Measurements from ENCODE around the gene RNF166. TPM values are rescaled to one million over a fixed set of nuclear protein-coding genes. Genes with fewer than 3 reads are reported as not detected.

RNF166 gene
- total RNA-seq, 2 experiments from 2014 or later = 334 to 355 TPM

DNA sequence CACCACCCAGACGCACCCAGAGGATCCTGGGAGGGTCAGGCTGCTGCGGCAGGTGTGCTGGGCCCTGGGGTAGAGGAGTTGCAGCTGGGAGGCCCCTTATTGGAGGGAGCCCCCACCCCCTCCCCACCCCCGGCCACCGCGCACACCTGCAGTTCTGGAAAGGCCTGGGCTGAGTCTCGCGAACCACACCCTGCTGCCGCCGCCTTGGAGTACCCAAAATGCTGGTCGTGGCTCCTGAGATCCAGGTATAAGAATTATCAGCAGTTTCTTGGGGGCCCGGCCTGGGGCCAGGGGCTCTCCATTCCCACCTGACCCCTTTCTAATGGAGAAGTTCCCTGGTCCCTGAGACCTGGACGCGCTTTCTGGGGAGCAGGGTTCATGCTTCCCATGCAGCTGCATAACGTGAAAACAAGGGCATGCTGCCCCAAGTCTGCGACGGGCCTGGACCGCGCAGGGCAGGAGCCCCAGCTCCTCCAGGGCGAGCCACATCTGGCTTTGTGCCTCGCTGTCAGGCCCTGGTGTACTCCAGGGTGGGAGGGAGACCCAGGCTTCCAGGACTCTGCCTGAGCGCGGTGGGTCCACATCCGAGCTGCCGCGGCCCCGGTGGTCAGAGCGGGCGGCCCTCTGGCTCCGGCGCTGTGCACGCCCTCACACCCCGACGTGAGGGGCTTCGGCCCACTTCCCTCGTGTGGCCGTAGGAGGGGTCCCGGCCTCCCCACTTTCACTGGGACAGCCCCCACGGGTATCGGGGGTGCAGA lies 12.6 kb downstream of the RNF166 start:
- peak in 2 of 14 experiments; percentile 22 to 27 for DNase-seq

DNA sequence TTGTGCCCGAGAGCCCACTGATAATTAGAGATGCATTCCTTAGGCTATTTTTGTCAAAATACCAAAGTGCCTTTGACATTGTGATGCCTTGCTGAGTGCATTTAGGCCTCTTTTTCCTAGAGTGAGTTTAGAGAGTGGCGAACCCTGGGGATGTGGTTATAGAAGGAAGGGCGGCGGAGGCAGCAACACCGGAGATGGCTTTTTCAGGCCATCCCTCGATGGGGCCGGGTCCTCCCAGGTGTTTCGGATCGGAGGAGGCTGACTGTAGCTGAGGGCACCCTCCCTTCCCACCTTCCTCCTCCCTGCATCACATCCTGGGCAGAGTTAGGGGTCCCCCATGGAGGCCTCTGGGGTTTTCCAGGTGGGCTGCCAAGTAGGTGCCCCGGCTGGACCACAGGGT lies 13.3 kb downstream of the RNF166 start:
- H3K4me3 Mint-ChIP-seq = peak overlapping the region; percentile 50
- no peaks in the 10 kb centered on the region for H3K9me3 ChIP-seq (ENCODE audit: control insufficient read depth in 1 of 2, insufficient read depth in 1 of 2, low read length in 2 of 2)
- ATAC-seq (ENCODE audit: poor library complexity) (peak; percentile 61), DNase-seq (peak in 5 of 14 experiments; percentile 32 to 65 (median 40))
- H3K4me3 ChIP-seq (ENCODE audit: low read length) = peak overlapping the region; percentile 21
- H3K27me3 Mint-ChIP-seq = no peaks in the 10 kb centered on the region
- ChIA-PET POLR2A (interaction anchor here (1.2 to 3.7 kb wide), 4 partner anchors 10 to 89 kb away, joined by 3 to 37 read pairs (median 5); partner anchors contain the start of genes CTU2 and RNF166), CTCF (no interaction called here)
- peaks cover 15% of the 10 kb centered on the region for H3K36me3 Mint-ChIP-seq (ENCODE audit: low read depth)
- peak overlapping the region; percentile 37 to 64 for H3K27ac ChIP-seq (ENCODE audit: low read depth in 1 of 2, low read length in 2 of 2)
- TF ChIP-seq, protein P1, sequence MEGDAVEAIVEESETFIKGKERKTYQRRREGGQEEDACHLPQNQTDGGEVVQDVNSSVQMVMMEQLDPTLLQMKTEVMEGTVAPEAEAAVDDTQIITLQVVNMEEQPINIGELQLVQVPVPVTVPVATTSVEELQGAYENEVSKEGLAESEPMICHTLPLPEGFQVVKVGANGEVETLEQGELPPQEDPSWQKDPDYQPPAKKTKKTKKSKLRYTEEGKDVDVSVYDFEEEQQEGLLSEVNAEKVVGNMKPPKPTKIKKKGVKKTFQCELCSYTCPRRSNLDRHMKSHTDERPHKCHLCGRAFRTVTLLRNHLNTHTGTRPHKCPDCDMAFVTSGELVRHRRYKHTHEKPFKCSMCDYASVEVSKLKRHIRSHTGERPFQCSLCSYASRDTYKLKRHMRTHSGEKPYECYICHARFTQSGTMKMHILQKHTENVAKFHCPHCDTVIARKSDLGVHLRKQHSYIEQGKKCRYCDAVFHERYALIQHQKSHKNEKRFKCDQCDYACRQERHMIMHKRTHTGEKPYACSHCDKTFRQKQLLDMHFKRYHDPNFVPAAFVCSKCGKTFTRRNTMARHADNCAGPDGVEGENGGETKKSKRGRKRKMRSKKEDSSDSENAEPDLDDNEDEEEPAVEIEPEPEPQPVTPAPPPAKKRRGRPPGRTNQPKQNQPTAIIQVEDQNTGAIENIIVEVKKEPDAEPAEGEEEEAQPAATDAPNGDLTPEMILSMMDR (IDR thresholded peaks at IDR 0.05) = no peak
- peaks cover 31% of the 10 kb centered on the region for H3K36me3 ChIP-seq (ENCODE audit: insufficient read depth, low read length)
- peaks cover 55% of the 10 kb centered on the region for H3K4me1 Mint-ChIP-seq (ENCODE audit: low read depth)
- H3K27ac Mint-ChIP-seq = peak overlapping the region; percentile 87
- intact Hi-C loops (cut with DNase I, micrococcal nuclease) = no loop called here
- H3K27me3 ChIP-seq (ENCODE audit: control insufficient read depth in 1 of 2, insufficient read depth in 2 of 2, low read length in 2 of 2) = no peaks in the 10 kb centered on the region
- H3K4me1 ChIP-seq (ENCODE audit: insufficient read depth, low read length) = peaks cover 91% of the 10 kb centered on the region
- H3K9me3 Mint-ChIP-seq = no peaks in the 10 kb centered on the region

More for the DNA sequence above, 12.6 kb downstream of the RNF166 start:
- TF ChIP-seq, protein P1 (IDR thresholded peaks at IDR 0.05) = no peak
- peaks cover 22% of the 10 kb centered on the region for H3K36me3 Mint-ChIP-seq (ENCODE audit: low read depth)
- H3K4me1 ChIP-seq (ENCODE audit: insufficient read depth, low read length) = peaks cover 92% of the 10 kb centered on the region
- H3K27ac ChIP-seq (ENCODE audit: low read depth in 1 of 2, low read length in 2 of 2) = peak overlapping the region; percentile 53 to 64
- H3K27me3 ChIP-seq (ENCODE audit: control insufficient read depth in 1 of 2, insufficient read depth in 2 of 2, low read length in 2 of 2) = no peaks in the 10 kb centered on the region
- no peaks in the 10 kb centered on the region for H3K9me3 ChIP-seq (ENCODE audit: control insufficient read depth in 1 of 2, insufficient read depth in 1 of 2, low read length in 2 of 2)
- CTCF ChIA-PET = interaction anchor here (1.5 kb wide), 1 partner anchor 8 kb away, joined by 5 read pairs; no protein-coding TSS in a partner anchor
- no peaks in the 10 kb centered on the region for H3K9me3 Mint-ChIP-seq
- no peak overlapping the region for H3K4me3 ChIP-seq (ENCODE audit: low read length)
- peak overlapping the region; percentile 87 for H3K27ac Mint-ChIP-seq
- no peaks in the 10 kb centered on the region for H3K27me3 Mint-ChIP-seq
- POLR2A ChIA-PET = interaction anchor here (3.7 kb wide), 1 partner anchor 9 kb away, joined by 37 read pairs; no protein-coding TSS in a partner anchor
- ATAC-seq (ENCODE audit: poor library complexity) = no peak
- no peak overlapping the region for H3K4me3 Mint-ChIP-seq
- peaks cover 61% of the 10 kb centered on the region for H3K4me1 Mint-ChIP-seq (ENCODE audit: low read depth)
- H3K36me3 ChIP-seq (ENCODE audit: insufficient read depth, low read length) = peaks cover 39% of the 10 kb centered on the region
- intact Hi-C loops (cut with DNase I, micrococcal nuclease) = no loop called here

DNA sequence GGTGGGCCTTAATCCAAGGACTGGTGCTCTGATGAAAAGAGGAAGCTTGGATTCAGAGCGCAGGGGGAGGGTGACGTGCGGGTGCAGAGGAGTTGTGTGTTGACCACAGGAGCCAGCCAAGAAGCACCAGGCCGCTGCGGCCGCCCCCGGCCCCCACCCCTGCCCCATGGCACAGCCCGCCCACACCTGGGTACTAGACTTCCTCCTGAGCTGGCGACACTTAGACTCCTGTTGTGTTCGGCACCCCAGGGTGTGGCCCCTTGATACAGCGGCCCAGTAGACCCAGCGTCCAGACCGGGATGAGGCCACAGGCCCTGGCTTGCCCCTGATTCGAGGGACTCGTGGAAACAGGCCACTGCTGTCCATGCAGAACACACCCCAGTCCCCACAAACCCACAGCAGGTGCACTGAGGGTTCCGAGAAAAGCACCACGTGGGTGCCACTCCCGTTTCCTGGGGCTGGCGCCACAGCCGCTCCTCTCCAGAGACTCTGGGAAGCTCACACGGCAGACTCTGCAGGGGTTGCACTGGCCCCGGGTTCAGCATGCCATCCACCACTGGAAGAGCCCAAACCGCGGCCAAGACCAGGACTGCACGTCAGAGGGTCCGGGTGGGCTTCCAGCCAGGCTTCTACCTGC lies 14.2 kb downstream of the RNF166 start:
- Histone ChIP-seq H3K4me1 (ENCODE audit: insufficient read depth, low read length) (peaks cover 88% of the 10 kb centered on the region), H3K27ac (ENCODE audit: low read depth in 1 of 2, low read length in 2 of 2) (peak overlapping the region; percentile 62 to 64), H3K9me3 (ENCODE audit: control insufficient read depth in 1 of 2, insufficient read depth in 1 of 2, low read length in 2 of 2) (no peaks in the 10 kb centered on the region), H3K4me3 (ENCODE audit: low read length) (peak overlapping the region; percentile 21), H3K27me3 (ENCODE audit: control insufficient read depth in 1 of 2, insufficient read depth in 2 of 2, low read length in 2 of 2) (no peaks in the 10 kb centered on the region), H3K36me3 (ENCODE audit: insufficient read depth, low read length) (peaks cover 23% of the 10 kb centered on the region)
- Mint-ChIP-seq H3K9me3 (no peaks in the 10 kb centered on the region), H3K36me3 (ENCODE audit: low read depth) (peaks cover 9% of the 10 kb centered on the region), H3K27ac (peak overlapping the region; percentile 87), H3K27me3 (no peaks in the 10 kb centered on the region), H3K4me1 (ENCODE audit: low read depth) (peaks cover 51% of the 10 kb centered on the region), H3K4me3 (peak overlapping the region; percentile 74)
- intact Hi-C loops (cut with DNase I, micrococcal nuclease) = no loop called here
- POLR2A ChIA-PET = interaction anchor here (1.2 to 3.7 kb wide), 4 partner anchors 10 to 89 kb away, joined by 3 to 37 read pairs (median 5); partner anchors contain the start of genes CTU2 and RNF166
- CTCF ChIA-PET = no interaction called here
- ATAC-seq (ENCODE audit: poor library complexity) (peak; percentile 55), DNase-seq (peak in 4 of 14 experiments; percentile 42 to 64 (median 58))
- TF ChIP-seq, protein P1 (IDR thresholded peaks at IDR 0.05) = no peak

Measured in CD4-positive, alpha-beta T cell (primary cell).